CD8-positive, alpha-beta memory T cell (primary cell): Measurements from ENCODE around the gene SSTR4. TPM values are rescaled to one million over a fixed set of nuclear protein-coding genes. Genes with fewer than 3 reads are reported as not detected.

Experiments
- polyA plus RNA-seq: library from polyadenylated mRNA; unstranded; fragments of 300-500 nt; fragmentation: Illumina TruSeq; gene quantifications from one replicate; pipeline ENCODE4 v1.2.3, GENCODE V29; 2021
- total RNA-seq, 2 experiments: library from RNA; stranded (reverse); gene quantifications; one replicate each; pipeline ENCODE4 v1.2.3, GENCODE V29; 2021

SSTR4 gene
- total and polyA plus RNA-seq, 3 experiments from 2014 or later, result not detected

Other genes starting within 250 kb of the SSTR4 start
- under 1 TPM; 0.13 to 0.31 TPM for gene THBD, start 14.4 kb downstream of the SSTR4 start, total RNA-seq
- not detected for gene THBD, start 14.4 kb downstream of the SSTR4 start, polyA plus RNA-seq
- gene CD93, start 51.0 kb downstream of the SSTR4 start, total RNA-seq, result under 1 TPM; 0.50 to 0.53 TPM
- gene CD93, start 51.0 kb downstream of the SSTR4 start, polyA plus RNA-seq, result 0.02 TPM